Stimulated activated CD8-positive, alpha-beta memory T cell treated with anti-CD3 and anti-CD28 coated beads, Interleukin-12 subunit alpha, Interleukin-12 subunit beta, amount 100 ng/mL, for 24 hours (primary cell): ENCODE results near the gene TRIM24.
"Not testable (repeated sequence)": the region's sequence is repeated elsewhere in the genome, so short reads cannot be mapped to it uniquely, and the experiment has no call there.

Experiments
- DNase-seq: peaks from one replicate; pipeline ENCODE4 v3.0.0-alpha.2; 2020; ENCODE audit errors: extremely low read depth

The TRIM24 gene

DNA sequence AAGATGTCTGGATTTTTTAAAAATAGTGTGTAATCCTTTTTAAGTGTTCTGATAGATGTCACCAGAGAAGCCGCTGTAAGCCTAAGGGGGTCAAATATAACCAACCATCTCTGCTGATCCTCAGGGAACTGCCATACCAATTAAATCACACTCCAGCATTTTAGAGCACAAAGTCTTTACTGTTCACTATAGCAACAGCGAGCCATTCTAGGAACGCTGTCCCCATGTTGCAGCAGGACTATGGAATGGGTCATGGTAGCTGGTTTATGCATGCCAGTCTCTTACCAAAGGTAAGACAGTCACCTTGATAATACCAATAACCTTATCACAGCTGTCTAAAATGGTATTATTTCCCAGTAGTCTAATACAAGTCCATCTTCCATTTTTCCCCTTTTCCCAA, 33.5 kb downstream of the TRIM24 start:
- DNase-seq = no peak

DNA sequence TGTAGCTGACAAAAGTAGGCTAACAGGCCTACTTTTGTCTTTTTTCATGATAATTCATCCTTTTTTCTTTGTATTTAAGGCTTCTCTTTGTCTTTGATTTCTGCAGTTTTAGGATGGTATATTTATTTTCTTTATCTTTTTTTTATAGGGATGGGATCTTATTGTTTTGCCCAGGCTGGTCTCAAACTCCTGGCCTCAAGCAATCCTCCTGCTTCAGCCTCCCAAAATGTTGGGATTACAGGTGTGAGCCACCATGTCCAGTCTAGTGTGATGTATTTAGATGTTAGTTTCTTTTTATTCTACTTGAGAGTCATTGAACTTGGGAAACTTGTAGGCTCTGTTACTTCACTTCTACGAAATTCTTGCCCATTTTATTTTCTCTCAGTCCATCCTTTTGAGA, 35.4 kb downstream of the TRIM24 start:
- no peak for DNase-seq

DNA sequence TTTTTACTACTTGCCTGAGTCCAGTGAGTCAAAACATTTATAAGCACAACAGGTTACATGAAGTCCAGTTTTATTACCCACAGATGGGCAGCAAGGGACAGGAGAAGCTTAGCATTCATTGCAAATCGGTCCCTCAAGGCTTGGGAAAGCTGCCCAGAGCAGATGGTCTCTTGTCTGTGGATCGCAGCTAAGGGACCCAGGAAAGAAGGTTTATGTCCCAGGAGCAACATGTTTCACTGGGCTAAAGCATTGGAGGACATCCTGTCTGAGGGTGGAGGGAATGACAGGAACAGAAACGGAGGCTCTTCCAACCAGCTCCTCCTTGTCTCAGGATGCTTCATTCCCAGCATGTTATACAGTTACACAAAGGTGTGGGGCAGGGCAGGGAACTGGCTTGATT, 39.3 kb downstream of the TRIM24 start:
- no peak for DNase-seq

DNA sequence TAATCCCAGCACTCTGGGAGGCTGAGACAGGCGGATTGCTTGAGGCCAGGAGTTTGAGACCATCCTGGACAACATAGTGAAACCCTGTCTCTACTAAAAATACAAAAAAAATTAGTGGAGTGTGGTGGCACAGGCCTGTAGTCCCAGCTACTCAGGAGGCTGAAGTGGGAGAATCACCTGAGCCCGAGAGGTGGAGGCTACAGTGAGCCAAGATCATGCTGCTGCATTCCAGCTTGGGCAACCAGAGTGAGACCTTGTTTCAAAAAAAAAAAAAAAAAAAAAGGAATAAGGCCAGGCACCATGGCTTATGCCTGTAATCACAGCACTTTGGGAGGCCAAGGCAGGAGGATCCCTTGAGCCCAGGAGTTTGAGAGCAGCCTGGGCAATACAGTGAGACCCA, 40.2 kb downstream of the TRIM24 start:
- not testable (repeated sequence) for DNase-seq

DNA sequence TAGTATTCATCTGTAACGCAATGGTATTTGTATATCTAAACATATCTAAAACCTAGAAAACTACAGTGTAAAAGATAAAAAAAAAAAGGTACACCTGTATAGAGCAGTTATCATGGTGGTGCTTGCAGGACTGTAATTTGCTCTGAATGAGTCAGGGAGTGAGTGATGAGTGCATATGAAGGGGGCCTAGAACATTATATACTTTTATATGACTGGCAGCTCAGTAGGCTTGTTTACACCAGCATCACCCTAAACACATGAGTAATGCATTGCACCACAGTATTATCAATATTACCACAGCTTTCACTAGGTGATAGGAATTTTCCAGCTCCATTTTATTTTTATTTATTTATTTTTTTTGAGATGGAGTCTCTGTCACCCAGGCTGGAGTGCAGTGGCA, 40.8 kb downstream of the TRIM24 start:
- no peak for DNase-seq

DNA sequence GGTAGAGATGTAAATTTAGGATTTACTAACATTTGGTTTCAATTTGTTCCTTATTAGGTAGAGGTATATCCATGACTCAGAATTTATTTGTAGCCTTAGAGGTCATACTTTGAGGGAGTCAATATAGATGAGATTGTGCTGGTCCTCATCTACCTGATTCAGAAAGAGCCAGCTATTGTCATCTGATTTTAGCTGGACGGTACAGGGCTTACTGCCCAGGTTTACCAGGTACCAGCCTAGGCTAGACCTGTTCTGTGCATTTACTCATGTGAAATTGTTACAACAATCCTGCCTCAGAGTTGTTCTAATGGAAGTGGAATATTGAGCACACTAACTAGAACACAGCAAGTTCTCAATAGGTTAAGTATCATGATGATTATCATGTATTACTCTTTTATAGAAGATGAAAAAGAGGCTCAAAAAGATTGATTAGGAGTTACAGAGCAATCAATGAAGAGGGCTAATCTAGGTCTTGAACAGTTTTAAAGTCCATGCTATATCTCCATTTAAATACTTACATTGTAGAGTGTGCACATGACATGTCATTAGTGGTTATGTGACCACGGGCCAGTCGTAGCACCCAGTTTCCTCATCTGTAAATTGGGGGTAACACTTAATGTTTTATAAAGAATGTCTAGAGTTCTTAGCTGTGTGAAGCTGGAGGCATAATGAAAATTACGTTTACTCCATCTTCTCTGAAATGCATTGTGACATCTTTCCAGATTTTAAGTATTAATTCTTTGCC, 42.1 kb downstream of the TRIM24 start:
- DNase-seq = no peak

DNA sequence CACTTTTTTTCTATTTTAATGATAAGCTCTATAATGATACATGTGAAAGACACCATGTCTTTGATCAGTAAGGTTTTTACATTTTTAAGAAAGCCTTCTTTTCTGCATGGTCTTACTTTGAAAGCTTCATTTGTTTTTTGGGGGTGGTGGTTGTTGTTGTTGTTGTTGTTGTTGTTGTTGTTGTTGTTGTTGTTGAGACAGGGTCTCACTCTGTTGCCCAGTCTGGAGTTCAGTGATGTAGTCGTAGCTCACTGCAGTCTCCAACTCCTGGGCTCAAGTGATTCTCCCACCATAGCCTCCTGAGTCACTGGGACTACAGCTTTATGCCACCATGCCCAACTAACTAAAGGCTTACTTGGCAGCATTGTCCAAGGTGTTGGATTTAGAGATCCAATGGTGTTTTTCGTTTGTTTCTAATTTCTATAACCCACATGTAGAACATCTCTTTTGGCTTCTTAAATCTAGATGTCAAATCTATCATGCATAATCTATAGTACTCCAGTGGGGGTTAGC, 45.4 kb downstream of the TRIM24 start:
- DNase-seq = no peak

DNA sequence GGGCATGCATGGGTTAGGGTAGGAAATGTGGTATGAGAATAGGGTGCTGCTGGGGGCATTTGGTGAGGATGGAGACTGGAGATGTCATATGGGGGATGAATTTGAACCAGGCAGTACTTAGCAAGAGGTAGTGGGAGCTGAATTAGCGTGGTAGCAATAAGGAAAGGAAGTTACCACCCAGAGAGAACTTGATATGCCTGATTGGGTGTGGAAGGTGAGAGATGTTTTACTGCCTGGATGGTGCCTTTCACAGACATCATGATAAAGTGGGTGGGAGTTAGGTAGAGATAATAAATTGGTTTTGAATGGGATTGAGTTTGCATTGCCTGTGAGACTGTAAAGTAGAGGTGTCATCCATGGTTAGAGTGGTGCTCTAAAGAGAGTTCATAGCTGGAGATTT, 46.7 kb downstream of the TRIM24 start:
- DNase-seq = no peak

DNA sequence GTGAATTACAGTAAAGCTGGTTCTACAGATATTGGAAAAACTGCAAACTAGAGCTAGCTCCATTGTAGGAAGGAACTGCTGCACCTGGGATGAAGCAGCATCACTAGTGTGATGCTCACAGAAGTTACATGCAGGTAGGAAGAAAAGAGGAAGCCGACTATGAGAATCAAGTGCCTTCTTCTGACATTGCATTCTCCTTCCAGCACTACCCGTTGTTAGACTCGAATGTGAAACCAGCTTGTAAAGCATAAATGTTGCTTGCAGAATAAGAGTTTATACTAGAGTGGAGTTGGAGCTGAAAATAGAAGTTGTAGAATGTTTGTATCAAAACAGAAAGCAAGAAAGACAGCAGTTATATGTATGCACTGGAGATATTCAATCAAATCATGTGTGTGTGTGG, 49.9 kb downstream of the TRIM24 start:
- no peak for DNase-seq

DNA sequence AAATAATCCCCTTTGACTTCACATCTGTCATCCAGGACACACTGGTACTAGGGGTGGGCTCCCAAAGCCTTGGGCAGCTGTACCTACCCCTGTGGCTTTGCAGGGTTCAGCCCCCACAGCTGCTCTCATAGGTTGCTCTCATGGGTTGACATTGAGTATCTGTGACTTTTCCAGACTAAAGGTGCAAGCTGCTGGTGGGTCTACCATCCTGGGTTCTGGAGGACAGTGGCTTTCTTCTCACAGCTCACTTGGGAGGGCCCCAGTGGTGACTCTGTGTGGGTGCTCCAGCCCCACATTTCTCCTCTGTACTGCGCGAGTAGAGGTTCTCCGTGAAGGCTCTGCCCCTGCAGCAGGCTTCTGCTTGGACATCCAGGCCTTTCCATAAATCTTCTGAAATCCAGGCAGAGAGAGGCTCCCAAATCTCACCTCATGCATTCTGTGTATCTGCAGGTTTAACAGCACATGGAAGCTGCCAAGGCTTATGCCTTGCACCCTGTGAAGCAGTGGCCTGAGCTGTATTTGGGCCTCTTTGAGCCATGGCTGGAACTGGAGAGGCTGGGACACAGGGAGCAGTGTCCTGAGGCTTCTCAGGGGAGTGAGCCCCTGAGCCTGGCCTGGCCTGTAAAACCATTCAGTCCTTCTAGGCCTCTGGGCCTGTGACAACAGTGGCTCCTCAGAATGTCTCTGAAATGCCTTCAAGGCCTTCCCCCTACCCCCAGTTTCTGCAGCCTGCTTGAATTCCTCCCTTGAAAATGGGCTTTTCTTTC, 52.2 kb downstream of the TRIM24 start:
- no peak for DNase-seq

DNA sequence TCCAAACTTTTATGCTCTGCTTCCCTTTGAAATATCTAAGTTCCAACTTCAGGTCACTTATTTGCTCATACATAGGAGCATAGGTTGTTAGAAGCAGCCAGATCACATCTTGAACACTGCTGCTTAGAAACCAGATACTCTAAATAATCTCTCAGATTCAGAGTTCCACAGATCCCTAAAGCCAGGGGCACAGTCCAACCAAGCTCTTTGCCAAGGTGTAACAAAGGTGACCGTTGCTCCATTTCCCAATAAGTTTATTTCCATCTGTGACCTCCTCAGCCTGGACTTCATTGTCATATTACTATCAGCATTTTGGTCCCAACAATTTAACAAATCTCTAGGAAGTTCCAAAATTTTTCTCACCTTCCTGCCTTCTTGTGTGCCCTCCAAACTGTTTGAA, 52.8 kb downstream of the TRIM24 start:
- DNase-seq = no peak

DNA sequence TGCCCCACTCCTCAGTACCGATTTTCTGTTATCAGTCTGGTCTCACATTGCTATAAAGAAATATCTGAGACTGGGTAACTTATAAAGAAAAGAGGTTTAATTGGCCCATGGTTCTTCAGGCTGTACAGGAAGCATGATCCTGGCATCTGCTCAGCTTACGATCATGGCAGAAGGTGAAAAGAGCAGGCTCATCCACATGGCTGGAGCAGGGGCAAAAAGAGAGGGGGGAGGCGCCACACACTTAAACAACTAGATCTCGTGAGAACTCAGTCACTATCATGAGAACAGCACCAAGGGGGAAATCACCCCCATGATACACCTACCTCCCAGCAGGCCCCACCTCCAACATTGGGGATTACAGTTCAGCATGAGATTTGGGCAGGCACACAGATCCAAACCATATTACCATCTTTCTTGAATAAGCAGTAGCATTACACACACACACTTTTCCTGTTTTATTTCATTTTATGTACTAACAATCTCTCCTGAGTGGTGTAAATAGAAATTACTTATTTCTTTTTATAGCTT, 53.3 kb downstream of the TRIM24 start:
- DNase-seq = no peak

DNA sequence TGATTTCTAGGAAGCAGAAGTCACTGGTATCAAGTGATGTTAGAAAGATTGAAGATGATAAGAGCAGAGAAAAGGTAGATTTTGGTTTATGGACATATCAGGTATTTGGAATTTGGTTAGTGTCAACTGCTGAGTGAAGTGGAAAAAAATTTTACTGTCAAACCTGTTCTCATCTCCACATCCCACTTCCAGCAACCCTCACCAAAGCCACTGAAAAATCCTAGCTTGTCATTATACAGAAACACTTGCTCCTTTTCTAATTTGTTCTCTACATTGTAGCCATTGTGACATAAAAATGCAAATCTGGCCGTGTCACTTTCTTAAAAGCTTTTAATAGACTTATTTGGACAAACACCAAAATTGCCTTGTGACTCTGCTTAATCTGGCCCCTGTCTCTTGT, 54.0 kb downstream of the TRIM24 start:
- DNase-seq = no peak

DNA sequence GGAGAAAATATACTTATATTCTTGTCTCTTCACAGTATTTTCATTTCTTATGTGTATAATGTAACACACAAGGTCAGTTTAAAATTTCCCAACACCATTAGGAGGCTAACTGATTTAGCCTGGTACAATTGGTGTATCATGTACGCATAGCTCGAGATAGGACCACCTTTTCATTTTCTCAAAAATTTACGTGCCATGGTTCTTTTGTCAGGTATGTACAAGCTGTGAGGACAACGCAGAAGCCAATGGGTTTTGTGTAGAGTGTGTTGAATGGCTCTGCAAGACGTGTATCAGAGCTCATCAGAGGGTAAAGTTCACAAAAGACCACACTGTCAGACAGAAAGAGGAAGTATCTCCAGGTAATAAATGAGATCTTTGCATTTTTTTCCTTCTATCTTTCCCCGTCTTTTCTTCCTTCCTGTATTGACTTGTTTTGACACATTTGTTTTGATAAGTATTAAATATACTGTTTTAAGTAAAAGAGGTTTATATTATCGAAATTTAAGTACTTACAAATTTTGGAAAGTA, 55.0 kb downstream of the TRIM24 start:
- DNase-seq = no peak

DNA sequence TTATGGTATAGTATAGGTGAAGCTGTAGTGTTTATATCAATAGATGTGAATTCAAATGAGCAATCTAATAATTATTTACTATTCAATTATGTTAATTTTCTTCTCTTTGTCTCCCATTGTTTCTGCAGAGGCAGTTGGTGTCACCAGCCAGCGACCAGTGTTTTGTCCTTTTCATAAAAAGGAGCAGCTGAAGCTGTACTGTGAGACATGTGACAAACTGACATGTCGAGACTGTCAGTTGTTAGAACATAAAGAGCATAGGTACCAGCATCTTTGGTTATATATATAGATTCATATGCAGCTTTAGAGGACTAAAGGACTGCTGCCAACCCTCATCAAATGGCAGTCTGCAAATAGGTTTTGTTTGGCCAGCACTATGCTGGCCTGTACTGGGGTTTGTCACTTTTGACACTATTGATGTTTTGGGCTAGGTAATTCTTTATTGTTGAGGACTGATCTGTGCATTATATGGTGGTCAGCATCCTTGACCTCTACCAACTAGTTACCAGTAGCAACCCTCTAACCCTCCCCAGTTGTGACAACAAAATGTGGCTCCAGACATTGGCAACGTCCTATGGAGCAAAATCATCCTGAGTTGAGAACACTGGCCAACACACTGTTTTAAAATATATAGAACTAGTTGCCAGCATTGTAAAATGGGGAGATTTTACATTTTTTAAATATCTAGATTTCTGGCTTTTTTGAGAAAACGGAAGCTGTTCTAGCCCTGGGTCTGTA, 59.2 kb downstream of the TRIM24 start:
- no peak for DNase-seq

DNA sequence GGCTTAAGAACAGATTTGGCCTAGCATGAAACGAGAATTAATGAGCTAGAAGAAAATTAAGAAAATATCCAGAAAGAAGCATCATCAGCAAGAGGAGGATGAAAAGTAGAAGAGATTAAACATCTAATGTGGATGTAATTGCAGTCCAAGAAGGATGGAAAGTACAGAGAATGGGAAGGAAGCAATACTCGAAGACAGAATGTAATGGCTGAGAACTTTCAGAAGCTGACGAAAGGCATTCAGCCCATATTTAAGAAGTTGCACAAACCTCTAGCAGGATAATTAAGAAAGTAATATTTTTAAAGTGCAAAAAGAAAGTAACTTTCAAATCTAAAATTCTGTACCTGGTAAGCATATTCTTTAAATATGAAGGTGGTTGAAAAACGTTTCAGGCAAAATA, 60.7 kb downstream of the TRIM24 start:
- no peak for DNase-seq

DNA sequence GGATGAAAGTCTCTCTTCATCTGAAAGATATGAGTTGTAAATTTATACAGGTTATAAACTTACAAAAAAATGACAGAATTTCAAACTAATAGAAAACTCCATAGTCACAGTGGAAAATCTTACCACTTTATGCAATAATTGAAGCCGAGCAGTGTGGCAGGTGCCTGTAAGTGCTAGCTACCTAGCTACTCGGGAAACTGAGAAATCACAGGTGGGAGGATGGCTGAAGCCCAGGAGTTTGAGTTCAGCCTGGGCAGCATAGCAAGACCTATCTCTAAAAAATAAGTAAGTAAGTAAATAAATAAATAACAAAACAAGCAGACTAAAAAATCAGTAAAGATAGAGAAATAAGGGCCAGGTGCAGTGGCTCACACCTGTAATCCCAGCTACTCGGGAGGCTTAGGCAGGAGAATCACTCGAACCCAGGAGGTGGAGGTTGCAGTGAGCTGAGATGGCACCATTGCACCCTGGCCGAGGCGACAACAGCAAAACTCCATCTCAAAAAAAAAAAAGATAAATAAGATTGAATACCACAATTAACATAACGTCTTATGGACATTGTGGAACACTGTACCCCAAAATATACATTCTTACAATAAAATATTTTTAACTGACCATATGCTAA, 61.9 kb downstream of the TRIM24 start:
- DNase-seq = no peak

DNA sequence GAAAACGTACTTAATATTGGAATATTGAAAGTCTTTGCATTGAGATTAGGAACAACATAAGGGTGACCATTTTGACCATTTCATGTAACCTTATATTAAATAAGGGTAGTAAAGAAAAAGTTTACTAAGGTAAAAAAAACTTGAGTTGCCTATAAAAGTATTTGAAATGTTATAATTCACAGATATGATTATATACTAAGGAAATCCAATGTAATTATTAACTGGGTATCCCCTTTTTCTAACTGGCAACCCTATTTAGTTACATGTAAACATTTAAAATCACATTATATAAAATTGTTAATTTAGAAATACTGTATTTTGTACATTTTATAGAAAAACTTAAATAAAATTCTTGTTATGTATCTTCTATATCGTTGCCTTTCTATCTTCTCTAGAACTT, 64.2 kb downstream of the TRIM24 start:
- DNase-seq = no peak

DNA sequence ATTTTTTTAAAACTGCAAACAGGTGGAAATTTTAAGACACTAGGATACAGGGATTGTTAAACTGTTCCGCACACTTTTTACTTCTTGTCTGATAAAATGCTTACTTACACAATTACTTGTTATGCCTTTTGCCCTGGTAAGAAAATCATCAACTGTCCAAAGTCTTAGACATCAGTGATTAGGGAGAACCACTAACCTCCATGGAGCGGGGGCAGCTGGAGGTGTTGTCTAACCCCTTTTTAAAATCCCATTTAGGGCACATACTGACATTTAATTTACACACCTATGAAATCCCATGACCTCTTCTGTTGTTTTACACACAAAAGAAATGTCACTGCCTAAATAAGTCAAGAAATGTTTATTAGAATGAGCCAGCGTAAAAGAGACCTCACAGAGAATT, 65.7 kb downstream of the TRIM24 start:
- DNase-seq = no peak

DNA sequence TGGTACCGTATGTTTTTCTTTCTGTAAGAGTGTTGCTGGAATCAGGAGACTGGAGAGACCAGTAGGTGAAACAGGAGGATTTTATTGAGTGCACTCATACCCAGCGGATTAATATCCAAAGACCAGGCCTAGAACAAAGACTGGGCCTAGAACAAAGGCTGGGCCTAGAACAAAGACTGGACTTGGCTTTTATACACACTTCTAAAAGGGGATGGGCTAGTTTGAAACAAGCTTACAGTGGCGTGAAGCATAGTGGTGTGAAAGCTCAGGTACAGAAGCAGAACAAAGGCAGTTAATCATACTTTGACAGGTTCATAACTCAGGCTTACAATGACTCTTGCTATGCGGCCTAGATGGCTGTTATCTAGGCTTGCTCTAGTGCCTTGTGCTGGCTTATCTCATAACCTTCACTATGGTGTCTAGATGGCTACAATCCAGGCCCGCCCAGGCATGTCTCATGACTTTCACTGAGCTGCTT, 67.7 kb downstream of the TRIM24 start:
- DNase-seq = no peak

DNA sequence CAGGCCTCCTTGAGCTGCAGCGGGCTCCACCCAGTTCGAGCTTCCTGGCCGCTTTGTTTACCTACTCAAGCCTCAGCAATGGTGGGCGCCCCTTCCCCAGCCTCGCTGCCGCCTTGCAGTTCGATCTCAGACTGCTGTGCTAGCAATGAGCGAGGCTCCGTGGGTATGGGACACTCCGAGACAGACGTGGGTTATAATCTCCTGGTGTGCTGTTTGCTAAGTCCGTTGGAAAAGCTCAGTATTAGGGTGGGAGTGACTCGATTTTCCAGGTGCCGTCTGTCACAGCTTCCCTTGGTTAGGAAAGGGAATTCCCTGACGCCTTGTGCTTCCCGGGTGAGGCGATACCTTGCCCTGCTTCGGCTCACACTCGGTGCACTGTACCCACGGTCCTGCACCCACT, 76.8 kb downstream of the TRIM24 start:
- DNase-seq = not testable (repeated sequence)
